ENCODE results near the gene TNFSF13.

DNA sequence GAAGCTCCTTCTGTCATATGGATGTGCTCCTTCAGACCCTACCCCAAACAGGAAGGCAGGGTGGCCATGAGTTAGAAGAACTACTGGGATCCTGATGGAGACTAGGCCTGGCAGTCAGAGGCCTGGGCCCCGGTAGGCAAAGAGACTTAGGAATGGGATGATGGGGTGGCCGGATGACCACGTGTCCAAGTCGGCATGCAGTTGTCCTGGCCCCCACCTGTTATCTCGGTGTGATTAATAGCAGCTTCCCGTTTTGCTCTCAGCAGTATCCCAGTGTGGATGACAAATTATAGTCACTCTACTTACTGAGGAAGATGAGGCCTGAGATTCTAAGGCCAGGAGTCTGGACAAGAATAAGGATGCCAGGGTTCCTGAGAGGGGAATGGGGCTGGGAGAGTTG is 8.2 kb upstream of the TNFSF13 start:
- TF ChIP-seq POLR2A (IDR thresholded peaks at IDR 0.05; ENCODE audit: low read depth, low read length) (no peak), CEBPB (IDR thresholded peaks at IDR 0.05; ENCODE audit: low read depth, low read length) (no peak), RAD21 (IDR thresholded peaks at IDR 0.05; ENCODE audit: low read length) (no peak), MAZ (IDR thresholded peaks at IDR 0.05; ENCODE audit: borderline replicate concordance, low read depth, low read length) (no peak), RCOR1 (IDR thresholded peaks at IDR 0.05; ENCODE audit: insufficient replicate concordance, low read length) (no peak), NFE2L2 (IDR thresholded peaks at IDR 0.05; ENCODE audit: low read depth, low read length) (no peak), RFX5 (IDR thresholded peaks at IDR 0.05; ENCODE audit: low read depth, low read length) (no peak), MXI1 (IDR thresholded peaks at IDR 0.05; ENCODE audit: borderline replicate concordance, low read depth, low read length) (no peak), MAFK (IDR thresholded peaks at IDR 0.05; ENCODE audit: low read depth, low read length) (no peak), SMC3 (IDR thresholded peaks at IDR 0.05; ENCODE audit: low read depth, low read length) (no peak), BHLHE40 (IDR thresholded peaks at IDR 0.05; ENCODE audit: low read depth, low read length) (no peak), FOS (IDR thresholded peaks at IDR 0.05; ENCODE audit: low read depth, low read length) (no peak)
- TF ChIP-seq, protein P1, sequence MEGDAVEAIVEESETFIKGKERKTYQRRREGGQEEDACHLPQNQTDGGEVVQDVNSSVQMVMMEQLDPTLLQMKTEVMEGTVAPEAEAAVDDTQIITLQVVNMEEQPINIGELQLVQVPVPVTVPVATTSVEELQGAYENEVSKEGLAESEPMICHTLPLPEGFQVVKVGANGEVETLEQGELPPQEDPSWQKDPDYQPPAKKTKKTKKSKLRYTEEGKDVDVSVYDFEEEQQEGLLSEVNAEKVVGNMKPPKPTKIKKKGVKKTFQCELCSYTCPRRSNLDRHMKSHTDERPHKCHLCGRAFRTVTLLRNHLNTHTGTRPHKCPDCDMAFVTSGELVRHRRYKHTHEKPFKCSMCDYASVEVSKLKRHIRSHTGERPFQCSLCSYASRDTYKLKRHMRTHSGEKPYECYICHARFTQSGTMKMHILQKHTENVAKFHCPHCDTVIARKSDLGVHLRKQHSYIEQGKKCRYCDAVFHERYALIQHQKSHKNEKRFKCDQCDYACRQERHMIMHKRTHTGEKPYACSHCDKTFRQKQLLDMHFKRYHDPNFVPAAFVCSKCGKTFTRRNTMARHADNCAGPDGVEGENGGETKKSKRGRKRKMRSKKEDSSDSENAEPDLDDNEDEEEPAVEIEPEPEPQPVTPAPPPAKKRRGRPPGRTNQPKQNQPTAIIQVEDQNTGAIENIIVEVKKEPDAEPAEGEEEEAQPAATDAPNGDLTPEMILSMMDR (conservative IDR thresholded peaks at IDR 0.05; ENCODE audit: low read depth, low read length) = no peak
- TF ChIP-seq, protein P2, sequence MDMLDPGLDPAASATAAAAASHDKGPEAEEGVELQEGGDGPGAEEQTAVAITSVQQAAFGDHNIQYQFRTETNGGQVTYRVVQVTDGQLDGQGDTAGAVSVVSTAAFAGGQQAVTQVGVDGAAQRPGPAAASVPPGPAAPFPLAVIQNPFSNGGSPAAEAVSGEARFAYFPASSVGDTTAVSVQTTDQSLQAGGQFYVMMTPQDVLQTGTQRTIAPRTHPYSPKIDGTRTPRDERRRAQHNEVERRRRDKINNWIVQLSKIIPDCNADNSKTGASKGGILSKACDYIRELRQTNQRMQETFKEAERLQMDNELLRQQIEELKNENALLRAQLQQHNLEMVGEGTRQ (IDR thresholded peaks at IDR 0.05; ENCODE audit: low read depth, low read length) = no peak

Measured in IMR-90 (cell line).